ENCODE data around the gene MAP3K6.
A peak's percentile ranks its signal among the peaks of the same experiment; 100 is the strongest.
"Not testable (repeated sequence)": the region's sequence is repeated elsewhere in the genome, so short reads cannot be mapped to it uniquely, and the experiment has no call there.

The MAP3K6 gene

GRCh38 chr1:27366411-27367159 is at the start of gene MAP3K6:
MAP3K6 (minus strand) TSS chr1:27366961; CDS start chr1:27366597, 364 bp downstream.
- peak; percentile 63; the same call in 1 of the 2 replicates for TF ChIP-seq CTCF (IDR thresholded peaks at IDR 0.05; ENCODE audit: borderline replicate concordance, insufficient read depth, low read depth, low read length)

GRCh38 chr1:27414091-27414490 is 47.3 kb upstream of the MAP3K6 start:
- H3K4me3 ChIP-seq (ENCODE audit: low read depth, low read length): no peak overlapping the region
- TF ChIP-seq CTCF (IDR thresholded peaks at IDR 0.05; ENCODE audit: borderline replicate concordance, insufficient read depth, low read depth, low read length): no peak

More at GRCh38 chr1:27366411-27367159, at the start of gene MAP3K6:
- H3K4me3 ChIP-seq (ENCODE audit: low read depth, low read length): peak within 1 kb of the TSS; percentile 36

- H3K4me3 ChIP-seq (ENCODE audit: low read depth, low read length): no peak overlapping the region
- TF ChIP-seq CTCF (IDR thresholded peaks at IDR 0.05; ENCODE audit: borderline replicate concordance, insufficient read depth, low read depth, low read length): no peak
Measured at GRCh38 chr1:27413004-27413403, 46.2 kb upstream of the MAP3K6 start.

GRCh38 chr1:27412502-27412901 is 45.7 kb upstream of the MAP3K6 start:
- TF ChIP-seq CTCF (IDR thresholded peaks at IDR 0.05; ENCODE audit: borderline replicate concordance, insufficient read depth, low read depth, low read length): no peak
- no peak overlapping the region for H3K4me3 ChIP-seq (ENCODE audit: low read depth, low read length)

- TF ChIP-seq CTCF (IDR thresholded peaks at IDR 0.05; ENCODE audit: borderline replicate concordance, insufficient read depth, low read depth, low read length): no peak
Measured at GRCh38 chr1:27410709-27411108, 43.9 kb upstream of the MAP3K6 start.

GRCh38 chr1:27409669-27410068 is 42.9 kb upstream of the MAP3K6 start:
- no peak overlapping the region for H3K4me3 ChIP-seq (ENCODE audit: low read depth, low read length)
- no peak for TF ChIP-seq CTCF (IDR thresholded peaks at IDR 0.05; ENCODE audit: borderline replicate concordance, insufficient read depth, low read depth, low read length)

More at GRCh38 chr1:27410709-27411108, 43.9 kb upstream of the MAP3K6 start:
- no peak overlapping the region for H3K4me3 ChIP-seq (ENCODE audit: low read depth, low read length)

GRCh38 chr1:27408151-27408550 is 41.4 kb upstream of the MAP3K6 start:
- TF ChIP-seq CTCF (IDR thresholded peaks at IDR 0.05; ENCODE audit: borderline replicate concordance, insufficient read depth, low read depth, low read length): no peak
- no peak overlapping the region for H3K4me3 ChIP-seq (ENCODE audit: low read depth, low read length)

GRCh38 chr1:27406791-27407190 is 40.0 kb upstream of the MAP3K6 start:
- not testable (repeated sequence) for H3K4me3 ChIP-seq (ENCODE audit: low read depth, low read length)
